Measurements from ENCODE around the gene PRKCA.

The PRKCA gene

DNA sequence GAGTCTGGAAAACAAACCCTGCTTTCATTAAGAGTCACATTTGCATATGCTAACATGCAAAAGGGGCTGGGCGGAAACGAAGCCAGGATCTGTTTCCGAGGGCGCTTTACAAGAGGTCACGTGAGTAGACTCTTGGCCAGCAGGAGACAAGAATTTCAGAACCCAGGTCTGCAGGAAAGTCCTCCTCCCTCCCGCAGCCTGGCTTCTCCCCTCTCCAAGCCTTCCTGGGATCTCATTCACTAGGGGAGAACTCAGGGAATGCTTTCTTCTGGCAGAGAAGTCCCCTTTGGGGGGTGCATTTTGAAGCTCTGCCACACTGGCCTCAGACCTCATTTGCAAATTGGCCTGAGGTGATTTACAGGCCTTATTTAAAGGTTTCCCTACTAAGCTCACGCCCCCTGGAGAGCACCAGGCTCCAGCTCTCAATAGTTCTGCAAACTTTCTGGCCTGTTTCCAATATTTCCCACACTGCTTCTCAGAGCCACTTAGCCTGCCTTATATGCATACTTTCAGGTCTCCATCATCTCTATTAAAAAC, 475.3 kb downstream of the PRKCA start:
- DNase-seq (ENCODE audit: low read depth): peak; percentile 13

DNA sequence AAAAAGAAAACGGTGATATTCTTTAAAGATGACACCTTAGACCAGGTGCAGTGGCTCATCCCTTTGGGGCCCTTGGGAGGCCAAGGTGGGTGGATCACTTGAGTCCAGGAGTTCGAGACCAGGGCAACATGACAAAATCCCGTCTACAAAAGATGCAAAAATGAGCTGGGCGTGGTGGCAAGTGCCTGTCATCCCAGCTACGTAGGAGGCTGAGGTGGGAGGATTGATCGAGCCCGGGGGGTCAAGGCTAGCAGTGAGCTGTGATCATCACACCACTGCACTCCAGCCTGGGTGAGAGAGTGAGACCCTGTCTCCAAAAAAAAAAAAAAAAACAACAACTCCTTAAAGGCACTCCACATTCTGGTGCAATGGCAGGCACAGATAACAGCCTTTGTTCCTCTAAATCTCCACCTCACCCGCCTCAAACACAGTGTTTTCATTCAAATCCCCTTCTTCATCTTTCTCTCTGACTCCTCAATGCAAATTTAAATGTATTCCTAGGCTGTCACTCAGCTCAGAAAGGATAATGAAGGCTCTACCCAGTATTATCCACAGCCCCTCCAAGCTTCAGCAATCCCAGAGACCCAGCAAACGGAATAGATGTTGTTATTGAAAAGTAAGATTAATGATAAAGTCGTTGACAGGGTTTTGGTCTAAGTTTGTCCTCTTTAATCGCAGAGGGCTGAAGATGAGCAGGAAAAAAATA, 476.3 kb downstream of the PRKCA start:
- no peak for DNase-seq (ENCODE audit: low read depth)

GRCh38 chr17:66779237-66779606, 476.8 kb downstream of the PRKCA start:
- no peak for DNase-seq (ENCODE audit: low read depth)

- DNase-seq (ENCODE audit: low read depth): no peak
These were observed 478.7 kb downstream of the PRKCA start for GRCh38 chr17:66781135-66781534.

- DNase-seq (ENCODE audit: low read depth): no peak
These were observed 480.4 kb downstream of the PRKCA start for GRCh38 chr17:66782851-66783250.

DNA sequence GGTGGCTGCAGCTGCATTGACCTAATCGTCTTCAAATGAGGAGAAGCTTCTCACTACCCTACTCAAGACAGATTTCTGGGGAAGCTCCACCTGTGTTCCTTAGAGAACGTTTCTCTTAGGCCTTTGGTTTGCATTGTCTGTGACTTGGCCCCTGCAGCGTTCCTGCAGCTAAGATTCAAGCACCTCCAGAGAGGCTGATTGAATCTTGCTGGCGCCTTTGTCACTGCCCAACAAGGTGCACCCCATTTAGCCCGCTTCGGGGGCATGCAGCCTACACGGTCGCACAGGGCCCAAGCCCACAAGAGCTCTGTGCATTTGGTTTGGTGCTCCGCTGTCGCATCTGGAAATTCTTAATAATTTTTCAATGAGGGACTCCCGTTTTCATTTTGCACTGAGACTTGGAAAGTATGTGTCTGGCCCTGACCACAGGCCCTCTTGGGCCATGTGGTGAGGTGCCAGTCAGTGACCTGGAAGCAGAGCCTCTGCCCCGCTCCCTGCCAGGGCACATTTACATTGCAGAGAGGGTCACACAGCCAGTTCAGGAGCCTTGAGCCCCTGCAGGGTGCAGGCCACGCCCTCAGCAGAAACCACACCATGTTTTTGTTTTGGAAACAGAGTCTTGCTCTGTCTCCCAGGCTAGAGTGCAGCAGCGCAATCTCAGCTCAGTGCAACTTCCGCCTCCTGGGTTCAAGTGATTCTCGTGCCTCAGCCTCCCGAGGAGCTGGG, 481.4 kb downstream of the PRKCA start:
- DNase-seq (ENCODE audit: low read depth): no peak

DNA sequence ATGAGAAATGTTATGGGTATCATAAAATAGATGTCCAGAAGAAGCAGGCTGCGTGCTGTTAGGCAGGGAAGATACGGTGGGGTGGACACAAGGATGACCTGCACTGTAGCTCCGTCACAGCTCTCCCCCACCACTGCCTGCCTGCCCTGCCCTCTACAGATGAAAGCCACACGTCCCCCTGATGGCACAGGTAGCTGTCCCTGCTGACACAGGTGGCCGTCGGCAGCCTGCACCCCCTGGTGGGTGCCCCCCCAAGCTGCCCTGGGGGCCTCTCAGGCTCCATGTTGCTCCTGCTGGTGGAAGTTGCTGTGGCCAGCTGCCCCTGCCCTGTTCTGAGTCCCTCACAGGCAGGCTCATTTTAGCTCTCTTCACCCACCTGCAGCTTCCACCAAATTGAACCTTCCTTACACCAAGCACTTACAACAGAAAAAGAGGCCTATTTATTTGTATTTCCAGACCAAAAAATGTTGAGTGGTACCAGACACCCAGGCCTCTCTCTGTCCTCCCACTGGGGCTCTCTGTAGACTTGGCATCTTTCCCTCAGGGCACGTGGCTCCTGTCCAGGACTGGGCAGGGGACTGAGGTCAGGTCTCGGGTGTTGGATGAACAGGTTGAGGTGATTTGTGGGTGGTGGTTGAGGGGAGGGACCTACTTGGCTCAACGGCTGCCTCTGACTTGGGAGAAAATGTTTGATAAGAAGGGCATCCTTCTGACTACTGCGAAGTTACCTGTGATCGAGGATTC, 482.4 kb downstream of the PRKCA start:
- DNase-seq (ENCODE audit: low read depth): no peak

DNA sequence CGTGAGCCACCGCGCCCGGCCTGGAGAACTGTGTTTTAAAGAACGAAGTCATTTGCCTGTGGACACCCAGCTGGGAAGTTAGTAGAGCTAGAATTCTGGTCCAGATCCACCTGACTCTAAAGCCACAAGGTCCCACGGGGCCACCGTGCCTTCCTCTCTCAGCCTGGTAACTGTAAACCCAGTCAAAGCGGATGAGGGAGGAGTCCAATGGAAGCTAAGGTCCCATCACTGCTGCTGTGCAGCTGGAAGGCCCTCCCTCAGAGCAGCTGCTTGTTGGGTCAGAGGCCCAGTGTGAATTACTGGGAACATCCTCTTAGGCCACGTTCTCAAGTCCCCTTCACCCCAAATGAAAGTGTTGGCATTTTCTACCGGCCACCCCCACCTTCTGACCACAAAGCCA, 483.7 kb downstream of the PRKCA start:
- no peak for DNase-seq (ENCODE audit: low read depth)

DNA sequence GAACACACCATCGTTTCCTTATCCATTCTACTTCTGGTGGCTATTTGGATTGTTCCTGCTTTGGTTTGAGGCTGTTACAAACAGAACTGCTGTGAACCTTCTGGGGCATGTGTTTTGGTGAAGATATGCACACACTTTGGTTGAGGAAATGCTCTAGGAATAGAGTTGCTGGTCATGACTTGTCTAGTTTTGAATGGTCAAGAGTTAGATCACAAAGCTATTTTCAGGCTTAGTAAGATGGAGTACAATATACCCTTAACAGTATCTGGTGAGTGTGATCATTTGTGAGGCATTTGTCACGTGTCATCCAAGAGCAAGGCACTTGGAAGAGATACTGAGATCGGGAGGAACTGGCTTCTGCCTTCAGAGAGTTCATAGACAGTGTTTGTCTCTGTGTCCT, 485.5 kb downstream of the PRKCA start:
- no peak for DNase-seq (ENCODE audit: low read depth)

DNA sequence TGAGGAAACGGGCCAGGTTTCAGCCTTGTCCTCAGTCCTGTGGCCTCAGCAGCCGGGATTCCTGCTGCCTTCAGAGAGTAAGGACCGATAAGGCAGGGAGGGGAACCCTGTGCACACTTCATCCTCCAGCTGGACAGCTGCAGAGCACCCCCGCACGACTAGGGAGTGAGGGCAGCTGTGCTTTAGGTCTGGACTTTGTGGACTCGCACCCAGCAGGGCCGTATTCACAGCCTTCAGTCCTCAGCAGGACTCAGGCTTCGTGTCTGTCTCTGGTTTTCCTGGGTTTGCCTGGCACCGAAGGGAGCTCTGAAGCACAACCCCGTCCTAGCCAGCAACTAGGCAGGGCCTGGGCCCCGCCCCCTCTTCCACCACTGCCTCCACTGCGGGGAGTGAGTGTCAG, 486.7 kb downstream of the PRKCA start:
- no peak for DNase-seq (ENCODE audit: low read depth)

GRCh38 chr17:66789961-66790437, 487.6 kb downstream of the PRKCA start:
- DNase-seq (ENCODE audit: low read depth): no peak

DNA sequence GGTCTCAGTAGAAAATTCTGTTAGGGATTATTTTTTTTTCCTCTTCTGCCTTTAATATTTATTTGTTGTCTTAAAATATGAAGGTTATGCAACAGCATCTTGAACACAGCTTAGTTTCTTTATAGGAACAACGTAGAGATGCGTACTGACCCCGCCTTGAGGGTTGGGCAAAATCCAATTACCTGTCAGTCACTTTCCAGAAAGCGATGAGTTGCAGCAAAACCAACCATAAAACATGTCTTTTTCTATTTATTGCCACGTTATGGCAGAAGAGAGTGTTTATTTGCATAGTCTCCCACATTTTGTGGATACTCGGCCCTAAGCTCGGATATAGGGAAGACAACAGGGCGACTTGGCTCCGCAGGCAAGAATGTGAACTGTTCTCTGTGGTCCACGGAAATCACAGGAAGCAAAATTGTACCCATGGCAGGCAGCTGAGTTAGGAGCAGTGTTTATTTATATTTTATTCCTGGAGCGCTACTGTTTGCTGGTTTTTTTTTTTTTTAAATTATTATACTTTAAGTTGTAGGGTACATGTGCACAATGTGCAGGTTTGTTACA, 488.2 kb downstream of the PRKCA start:
- peak; percentile 20 for DNase-seq (ENCODE audit: low read depth)

DNA sequence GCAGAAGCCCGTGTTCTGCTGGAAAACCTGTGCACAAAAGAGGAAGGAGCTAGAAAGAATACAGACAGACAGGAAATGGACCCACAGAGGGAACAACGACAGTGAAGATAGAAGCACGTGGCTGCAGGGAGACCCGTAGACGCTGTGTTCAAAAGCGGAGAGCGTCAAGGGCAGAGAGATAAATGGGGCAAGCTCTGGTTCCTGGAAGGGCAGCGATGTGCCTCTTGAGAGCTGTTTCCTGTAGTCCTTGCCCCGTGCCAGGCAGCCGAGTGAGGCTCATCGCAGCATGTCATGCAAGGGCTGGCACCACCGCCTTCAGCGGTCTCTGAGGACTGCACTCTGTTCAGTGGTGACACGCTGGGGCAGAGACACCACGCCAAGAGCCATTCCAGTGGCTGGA, 488.9 kb downstream of the PRKCA start:
- DNase-seq (ENCODE audit: low read depth): no peak

DNA sequence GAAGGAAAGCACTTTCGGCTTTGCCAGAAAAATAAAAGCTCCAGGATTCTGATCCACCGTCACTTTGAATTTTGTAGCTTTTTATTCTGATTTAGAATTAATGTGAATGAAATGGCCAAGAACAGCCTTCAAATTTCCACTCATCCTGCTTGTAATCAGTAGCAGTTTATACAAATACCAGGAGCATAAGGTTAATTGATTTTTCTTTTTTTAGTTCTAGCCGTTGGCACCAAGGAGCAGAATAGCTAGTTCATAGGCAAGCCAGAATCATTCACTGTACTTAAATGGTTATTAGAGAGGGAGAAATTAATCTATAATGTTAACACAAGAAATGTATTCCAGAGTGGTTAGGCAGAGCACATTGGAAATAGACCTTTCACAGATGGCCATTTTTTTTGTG, 491.4 kb downstream of the PRKCA start:
- DNase-seq (ENCODE audit: low read depth): no peak

GRCh38 chr17:66795486-66795885, 493.1 kb downstream of the PRKCA start:
- DNase-seq (ENCODE audit: low read depth): no peak

DNA sequence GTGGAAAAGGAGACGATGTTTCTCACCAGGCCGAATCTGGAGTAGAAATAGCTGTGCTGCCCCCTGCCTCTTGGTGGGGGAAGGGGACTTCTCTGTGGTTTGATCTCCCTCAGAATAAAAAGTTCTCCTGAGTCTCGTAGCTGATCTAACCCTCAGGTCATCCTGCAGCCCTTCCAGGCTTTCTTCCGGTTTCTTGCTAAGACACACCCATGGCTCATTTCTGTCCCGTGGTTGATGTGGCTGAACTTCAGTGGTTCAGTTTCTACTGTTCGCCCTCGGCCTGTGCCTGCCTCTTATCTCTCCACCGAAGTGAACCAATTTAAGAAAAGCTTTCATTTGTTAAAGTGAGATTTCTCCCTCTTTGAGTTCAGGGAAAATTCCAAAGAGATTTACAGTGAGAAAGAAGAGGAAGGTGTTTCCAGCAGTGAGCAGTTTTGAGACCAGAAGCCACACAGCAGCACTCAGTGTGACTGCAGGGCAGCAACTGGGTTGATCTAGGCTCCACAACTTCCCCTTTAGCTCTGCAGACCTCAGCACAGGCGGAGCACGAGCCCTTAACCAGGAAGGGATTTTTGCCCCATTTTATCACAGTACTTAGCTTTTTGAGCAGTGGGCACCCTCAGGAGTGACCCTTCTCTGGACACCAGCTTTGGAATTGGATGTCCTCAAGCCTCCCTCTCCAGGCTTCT, 497.6 kb downstream of the PRKCA start:
- DNase-seq (ENCODE audit: low read depth): no peak

DNA sequence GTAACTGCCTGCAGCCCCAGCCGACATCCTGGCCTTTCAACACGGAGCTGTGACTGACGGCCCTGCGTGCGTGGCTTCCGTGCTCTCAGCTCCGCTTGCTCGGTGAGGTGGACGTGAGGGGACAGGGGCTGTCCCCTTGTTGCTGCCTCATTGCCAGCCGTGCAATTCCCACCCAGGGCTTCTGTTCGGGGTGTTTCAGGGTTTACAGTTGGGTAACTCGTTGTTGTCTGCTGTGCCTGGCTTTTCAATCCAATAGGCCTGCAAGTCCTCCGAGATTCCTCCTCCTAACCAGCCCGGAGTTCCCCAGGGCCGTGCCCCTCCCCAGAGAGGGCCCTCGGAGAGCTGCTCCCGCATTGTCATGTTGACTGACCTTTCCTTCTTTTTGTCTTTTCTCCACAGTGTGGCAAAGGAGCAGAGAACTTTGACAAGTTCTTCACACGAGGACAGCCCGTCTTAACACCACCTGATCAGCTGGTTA, 501.1 kb downstream of the PRKCA start:
- DNase-seq (ENCODE audit: low read depth): no peak

- DNase-seq (ENCODE audit: low read depth): no peak
These were observed 503.2 kb downstream of the PRKCA start for GRCh38 chr17:66805567-66805966.

DNA sequence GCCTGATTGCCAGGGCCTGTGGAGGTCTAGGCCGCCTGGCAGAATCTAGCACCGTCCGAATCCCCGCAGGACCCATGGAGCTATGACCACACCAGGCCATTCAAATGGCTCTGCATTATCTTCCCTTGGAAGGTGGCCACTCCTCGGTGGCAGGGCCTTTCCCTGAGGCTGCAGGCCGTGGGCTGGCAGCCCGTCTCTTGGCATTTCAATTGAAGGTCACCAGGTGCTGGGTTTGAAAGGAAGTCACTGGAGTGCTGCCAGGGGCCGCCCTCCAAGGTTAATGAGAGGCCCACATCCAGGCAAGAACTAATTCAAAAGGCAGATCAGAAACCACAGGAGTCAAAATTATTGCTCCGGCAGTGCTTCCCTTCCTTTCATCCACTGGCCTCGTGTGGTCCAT, 504.8 kb downstream of the PRKCA start:
- DNase-seq (ENCODE audit: low read depth): no peak

- no peak for DNase-seq (ENCODE audit: low read depth)
These were observed 507.0 kb downstream of the PRKCA start for GRCh38 chr17:66809408-66809807.

- no peak for DNase-seq (ENCODE audit: low read depth)
These were observed 508.7 kb downstream of the PRKCA start for GRCh38 chr17:66810951-66811682.
